OCI-LY3 (cell line): ENCODE data around the gene DNA2.

Source experiments
- EZH2phosphoT487 ChIP-seq: fragments of 200-600 bp; shearing (Covaris generic); IDR thresholded peaks from 2 replicates; pipeline ENCODE4 v1.6.1; 2018; ENCODE audit warnings: antibody characterized with exemption, mixed run types, low read depth
- TF ChIP-seq, protein P1 (sequence below): fragments of 200-600, 300-600 bp; sonication (generic); IDR thresholded peaks from 2 replicates; pipeline ENCODE4 v1.5.1; 2014; ENCODE audit warnings: antibody characterized with exemption, low read length, low read depth

GRCh38 chr10:68403701-68404100 lies 68.1 kb downstream of the DNA2 start:
- TF ChIP-seq, protein P1, sequence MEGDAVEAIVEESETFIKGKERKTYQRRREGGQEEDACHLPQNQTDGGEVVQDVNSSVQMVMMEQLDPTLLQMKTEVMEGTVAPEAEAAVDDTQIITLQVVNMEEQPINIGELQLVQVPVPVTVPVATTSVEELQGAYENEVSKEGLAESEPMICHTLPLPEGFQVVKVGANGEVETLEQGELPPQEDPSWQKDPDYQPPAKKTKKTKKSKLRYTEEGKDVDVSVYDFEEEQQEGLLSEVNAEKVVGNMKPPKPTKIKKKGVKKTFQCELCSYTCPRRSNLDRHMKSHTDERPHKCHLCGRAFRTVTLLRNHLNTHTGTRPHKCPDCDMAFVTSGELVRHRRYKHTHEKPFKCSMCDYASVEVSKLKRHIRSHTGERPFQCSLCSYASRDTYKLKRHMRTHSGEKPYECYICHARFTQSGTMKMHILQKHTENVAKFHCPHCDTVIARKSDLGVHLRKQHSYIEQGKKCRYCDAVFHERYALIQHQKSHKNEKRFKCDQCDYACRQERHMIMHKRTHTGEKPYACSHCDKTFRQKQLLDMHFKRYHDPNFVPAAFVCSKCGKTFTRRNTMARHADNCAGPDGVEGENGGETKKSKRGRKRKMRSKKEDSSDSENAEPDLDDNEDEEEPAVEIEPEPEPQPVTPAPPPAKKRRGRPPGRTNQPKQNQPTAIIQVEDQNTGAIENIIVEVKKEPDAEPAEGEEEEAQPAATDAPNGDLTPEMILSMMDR = no peak
- no peak for TF ChIP-seq EZH2phosphoT487
